GM13976 (cell line): ENCODE measurements around the gene FPGT.

Experiments
- DNase-seq: peaks from one replicate; pipeline ENCODE4 v3.0.0; 2012; ENCODE audit warnings: low spot score
- in situ Hi-C: fragments of 300-500 bp; cut with MboI; formaldehyde crosslinking; loops from one replicate; pipeline ENCODE4 v1.12.0; 2022; ENCODE audit warnings: low sequenced_read_pairs, mixed read lengths, inconsistent platforms; ENCODE audit not compliant: unreplicated experiment
- TF ChIP-seq, protein P1 (sequence below): IDR thresholded peaks from 2 replicates; pipeline ENCODE4 v1.5.1; 2012; ENCODE audit warnings: borderline replicate concordance, mild to moderate bottlenecking; ENCODE audit not compliant: insufficient read depth; ENCODE audit errors: extremely low read depth, missing control alignments, control extremely low read depth

Gene FPGT

DNA sequence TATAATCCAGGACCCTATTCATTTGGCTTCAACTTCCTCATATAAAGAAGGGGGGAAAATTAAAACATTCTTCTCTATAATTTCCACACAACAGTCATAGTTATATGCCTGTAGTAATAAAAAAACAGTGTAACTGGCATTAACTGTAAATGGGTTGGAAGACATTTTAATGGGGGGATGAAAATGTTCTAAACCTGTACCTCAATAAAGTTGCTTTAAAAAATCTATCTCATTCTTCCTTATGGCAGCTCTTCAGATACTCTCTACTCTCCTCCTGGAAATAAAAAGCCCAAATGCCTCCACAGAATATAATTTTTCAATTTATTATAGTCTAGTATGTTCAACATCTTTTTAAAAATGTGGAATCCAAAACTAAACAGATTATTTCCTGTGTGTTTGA, 2.7 kb upstream of the FPGT start:
- no peak for DNase-seq
- in situ Hi-C loops = no loop called here
- TF ChIP-seq, protein P1, sequence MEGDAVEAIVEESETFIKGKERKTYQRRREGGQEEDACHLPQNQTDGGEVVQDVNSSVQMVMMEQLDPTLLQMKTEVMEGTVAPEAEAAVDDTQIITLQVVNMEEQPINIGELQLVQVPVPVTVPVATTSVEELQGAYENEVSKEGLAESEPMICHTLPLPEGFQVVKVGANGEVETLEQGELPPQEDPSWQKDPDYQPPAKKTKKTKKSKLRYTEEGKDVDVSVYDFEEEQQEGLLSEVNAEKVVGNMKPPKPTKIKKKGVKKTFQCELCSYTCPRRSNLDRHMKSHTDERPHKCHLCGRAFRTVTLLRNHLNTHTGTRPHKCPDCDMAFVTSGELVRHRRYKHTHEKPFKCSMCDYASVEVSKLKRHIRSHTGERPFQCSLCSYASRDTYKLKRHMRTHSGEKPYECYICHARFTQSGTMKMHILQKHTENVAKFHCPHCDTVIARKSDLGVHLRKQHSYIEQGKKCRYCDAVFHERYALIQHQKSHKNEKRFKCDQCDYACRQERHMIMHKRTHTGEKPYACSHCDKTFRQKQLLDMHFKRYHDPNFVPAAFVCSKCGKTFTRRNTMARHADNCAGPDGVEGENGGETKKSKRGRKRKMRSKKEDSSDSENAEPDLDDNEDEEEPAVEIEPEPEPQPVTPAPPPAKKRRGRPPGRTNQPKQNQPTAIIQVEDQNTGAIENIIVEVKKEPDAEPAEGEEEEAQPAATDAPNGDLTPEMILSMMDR = no peak

DNA sequence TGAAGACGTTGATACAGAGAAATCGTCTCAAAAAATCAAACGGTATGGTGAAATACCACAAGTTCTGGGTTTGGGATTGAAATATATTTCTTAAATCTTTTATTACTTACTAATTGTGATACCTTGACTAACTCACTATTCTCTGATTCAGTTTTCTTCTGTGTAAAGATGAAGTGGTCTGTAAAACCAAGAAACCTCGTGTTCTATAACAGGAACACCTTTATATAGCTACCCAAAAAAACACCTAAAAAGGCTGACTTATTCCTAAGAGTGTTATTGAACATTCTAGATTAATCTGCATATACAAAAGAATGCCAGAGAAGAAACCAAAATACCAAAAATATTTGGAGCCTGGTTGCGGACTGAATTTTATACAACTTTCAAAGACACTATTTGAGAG, 787 bp upstream of the FPGT start:
- DNase-seq = peak; percentile 7
- TF ChIP-seq, protein P1 = no peak
- in situ Hi-C loops = no loop called here

DNA sequence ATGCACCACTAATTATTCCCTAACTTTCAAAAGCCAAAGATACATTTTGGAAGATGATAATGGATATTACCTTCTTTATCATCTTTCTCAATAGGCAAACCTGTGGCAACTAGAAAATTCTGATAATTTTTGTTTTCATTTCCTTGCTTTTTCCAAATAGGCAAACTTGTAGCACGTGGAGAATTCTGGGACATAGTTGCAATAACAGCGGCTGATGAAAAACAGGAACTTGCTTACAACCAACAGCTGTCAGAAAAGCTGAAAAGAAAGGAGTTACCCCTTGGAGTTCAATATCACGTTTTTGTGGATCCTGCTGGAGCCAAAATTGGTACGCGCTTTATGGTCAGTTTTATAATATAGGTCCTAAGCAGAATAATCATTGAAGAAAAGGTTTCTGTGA, 1.5 kb downstream of the FPGT start:
- TF ChIP-seq, protein P1 = no peak
- DNase-seq = no peak
- in situ Hi-C loops = no loop called here

DNA sequence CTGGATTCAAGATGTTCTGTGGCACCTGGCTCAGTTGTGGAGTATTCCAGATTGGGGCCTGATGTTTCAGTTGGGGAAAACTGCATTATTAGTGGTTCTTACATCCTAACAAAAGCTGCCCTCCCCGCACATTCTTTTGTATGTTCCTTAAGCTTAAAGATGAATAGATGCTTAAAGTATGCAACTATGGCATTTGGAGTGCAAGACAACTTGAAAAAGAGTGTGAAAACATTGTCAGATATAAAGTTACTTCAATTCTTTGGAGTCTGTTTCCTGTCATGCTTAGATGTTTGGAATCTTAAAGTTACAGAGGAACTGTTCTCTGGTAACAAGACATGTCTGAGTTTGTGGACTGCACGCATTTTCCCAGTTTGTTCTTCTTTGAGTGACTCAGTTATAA, 7.2 kb downstream of the FPGT start:
- in situ Hi-C loops = no loop called here
- DNase-seq = no peak
- TF ChIP-seq, protein P1 = no peak

DNA sequence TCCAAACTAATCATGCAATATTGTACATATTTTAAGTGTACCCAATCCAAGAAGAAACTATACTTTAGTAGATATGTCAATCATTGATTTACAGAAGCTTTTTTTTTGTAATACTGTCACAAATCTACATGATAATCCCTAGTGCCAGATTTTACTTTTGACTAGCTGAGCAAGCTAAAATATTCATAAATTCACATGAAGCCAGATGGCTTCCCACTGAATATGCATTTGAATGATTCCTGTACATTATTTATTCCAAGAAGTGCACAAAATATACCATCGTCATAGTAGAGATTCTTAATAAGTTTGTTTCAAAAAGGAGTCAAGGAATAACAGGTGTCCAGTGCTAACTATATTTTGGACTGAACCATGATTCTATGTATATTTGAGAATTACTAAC, 17.2 kb downstream of the FPGT start:
- in situ Hi-C loops = no loop called here
- TF ChIP-seq, protein P1 = no peak
- no peak for DNase-seq

DNA sequence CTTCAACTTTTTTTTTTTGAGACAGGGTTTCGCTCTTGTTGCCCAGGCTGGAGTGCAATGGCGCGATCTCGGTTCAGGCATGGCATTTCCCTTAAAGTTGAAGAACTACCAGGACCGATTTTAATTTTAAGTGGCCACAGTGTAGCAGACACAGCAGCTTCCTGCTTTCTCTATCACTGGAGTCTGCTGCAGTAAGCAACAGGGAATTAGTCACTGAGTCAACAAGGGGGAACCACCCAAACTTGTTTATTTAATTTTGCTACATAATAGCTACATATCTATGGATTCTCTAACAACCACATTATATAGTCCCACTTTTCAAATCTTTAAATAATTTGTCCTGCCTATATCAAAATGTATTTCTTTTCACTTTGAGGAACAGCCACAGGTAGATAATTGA, 24.7 kb downstream of the FPGT start:
- DNase-seq = no peak
- in situ Hi-C loops = no loop called here
- TF ChIP-seq, protein P1 = no peak

DNA sequence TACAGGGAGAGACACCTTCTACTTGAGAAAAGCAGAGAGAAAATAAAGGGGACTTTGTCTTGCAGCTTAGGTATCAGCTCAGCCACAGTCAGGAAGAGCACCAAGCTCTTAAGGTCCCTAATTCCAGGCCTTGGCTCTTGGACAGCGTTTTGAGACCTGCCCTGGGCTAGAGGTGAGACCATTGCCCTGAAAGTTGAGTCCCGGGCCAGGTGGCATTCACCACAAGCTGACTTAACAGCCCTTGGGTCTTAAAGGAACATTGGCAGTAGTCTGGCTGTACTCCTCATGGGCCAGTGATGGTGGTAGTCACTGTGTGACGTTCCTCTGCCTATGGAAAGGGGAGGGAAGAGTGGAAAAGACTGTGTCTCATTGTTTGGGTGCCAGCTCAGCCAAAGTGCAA, 25.4 kb downstream of the FPGT start:
- TF ChIP-seq, protein P1 = no peak
- no peak for DNase-seq
- in situ Hi-C loops = no loop called here
